GM21423 (cell line): ENCODE measurements around the gene ADCY9.
"Not testable (repeated sequence)": the region's sequence is repeated elsewhere in the genome, so short reads cannot be mapped to it uniquely, and the experiment has no call there.

Source experiments
- ATAC-seq: cut with Tn5 transposase; IDR thresholded peaks from one replicate; pipeline ENCODE4 v1.9.1; 2021; ENCODE audit warnings: mild to moderate bottlenecking, moderate library complexity; ENCODE audit not compliant: unreplicated experiment

ADCY9 gene

DNA sequence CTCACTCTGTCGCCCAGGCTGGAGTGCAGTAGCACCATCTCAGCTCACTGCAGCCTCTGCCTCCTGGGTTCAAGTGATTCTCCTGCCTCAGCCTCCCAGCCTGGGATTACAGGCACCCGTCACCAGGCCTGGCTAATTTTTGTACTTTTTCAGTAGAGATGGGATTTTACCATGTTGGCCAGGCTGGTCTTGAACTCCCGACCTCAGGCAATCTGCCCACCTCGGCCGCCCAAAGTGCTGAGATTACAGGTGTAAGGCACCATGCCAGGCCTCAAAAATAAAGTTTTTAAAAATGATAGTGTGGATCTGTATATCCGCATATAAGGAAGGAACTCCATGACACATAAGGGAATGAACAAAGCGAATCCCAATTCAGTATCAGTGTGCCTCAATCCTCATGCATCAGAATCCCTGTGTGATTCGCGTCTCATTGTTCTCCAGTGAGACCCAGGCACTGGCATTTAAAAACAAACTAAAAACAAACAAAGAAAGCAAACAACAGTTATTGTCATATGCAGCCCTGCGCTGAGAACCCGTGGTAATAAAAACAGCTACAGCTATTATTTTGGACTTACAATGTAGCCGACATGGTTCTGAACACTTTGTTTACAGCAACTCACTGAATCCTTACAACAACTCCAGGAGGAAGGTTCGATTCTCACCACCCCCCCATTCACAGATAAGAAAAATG, 181.6 kb downstream of the ADCY9 start:
- no peak for ATAC-seq

DNA sequence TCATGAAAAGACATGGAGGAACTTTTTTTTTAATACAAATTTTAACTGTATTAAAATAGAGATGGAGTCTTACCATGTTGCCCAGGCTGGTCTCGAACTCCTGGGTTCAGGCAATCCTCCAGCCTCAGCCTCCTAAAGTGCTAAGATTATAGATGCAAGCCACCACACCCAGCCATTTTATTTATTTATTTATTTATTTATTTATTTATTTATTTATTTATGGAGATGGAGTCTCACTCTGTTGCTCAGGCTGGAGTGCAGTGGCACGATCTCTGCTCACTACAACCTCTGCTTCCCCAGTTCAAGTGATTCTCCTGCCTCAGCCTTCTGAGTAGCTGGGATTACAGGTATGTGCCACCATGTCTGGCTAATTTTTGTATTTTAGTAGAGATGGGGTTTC, 189.1 kb downstream of the ADCY9 start:
- ATAC-seq, result not testable (repeated sequence)

DNA sequence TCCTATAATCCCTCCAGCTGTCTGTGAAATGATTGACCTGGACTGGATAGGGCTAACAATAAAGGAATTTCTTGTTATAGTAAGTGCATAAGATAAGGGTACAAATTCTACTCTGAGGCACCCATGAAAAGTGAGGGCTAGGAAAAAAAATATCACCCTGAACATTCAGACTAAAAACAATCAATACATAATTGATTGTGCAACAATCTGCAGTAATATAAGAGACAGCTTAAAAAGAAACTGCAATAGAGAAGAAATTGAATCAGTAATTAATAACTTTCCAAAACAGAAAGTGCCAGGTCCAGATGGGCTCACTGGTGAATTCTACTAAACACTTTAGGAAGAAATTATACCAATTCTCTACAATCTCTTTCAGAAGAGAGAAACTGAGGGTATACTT, 191.5 kb downstream of the ADCY9 start:
- no peak for ATAC-seq

DNA sequence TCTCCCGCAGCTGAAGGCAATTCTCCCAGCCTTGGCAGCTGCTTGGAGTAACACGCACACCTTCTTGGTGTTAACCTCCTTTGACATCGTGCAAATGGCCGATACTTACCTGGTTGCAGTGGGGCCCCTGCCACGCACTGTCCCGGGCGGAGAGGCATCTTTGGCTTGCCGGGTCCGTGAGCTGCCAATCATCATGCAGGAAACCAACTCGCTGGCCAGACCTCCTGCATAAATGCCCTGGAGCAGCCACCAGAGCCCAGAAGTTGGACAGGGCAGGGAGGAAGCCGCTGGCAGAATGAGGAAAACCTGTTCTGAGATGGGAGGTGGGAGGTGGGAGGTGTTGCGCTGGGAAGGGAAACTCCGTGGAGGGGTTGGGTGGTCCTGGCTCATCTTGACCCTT, 194.0 kb downstream of the ADCY9 start:
- no peak for ATAC-seq

DNA sequence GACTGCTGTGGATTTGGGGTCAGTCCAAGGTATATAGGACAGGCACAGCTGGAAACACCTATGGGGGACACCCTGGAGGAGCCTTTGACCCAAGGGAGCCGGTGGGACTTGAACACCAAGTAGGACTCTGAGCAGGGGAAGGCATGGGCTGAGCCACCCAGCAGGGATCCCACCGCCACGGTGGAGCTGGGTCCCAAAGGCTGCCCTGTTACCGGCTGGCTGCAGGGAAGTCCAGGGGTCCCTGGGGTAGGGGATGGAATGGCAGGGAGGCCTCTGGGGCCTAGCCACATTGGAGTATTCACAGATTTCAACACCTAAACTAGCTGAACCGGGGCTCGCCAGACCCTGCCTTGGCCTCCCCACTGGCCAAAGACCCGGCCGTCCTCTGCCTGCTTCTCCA, 196.0 kb downstream of the ADCY9 start:
- ATAC-seq, result no peak

DNA sequence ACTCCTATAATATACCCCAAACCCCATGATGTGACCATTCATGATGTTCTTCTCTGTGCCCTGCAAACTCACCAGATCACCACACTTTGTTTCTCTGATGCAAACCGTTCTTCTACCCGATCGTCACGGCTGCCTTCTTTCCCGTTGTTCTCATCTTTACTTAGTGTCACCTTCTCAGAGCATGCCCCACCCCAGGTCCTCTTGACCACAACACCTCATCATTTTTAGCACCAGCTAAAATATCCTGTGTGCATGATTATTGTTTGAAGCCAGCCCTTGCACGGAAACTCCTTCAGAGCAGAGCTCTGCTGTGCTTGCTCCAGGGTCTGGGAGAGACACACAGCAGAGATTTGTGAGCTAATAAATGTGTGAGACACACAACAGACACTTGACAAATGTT, 196.8 kb downstream of the ADCY9 start:
- ATAC-seq, result no peak

DNA sequence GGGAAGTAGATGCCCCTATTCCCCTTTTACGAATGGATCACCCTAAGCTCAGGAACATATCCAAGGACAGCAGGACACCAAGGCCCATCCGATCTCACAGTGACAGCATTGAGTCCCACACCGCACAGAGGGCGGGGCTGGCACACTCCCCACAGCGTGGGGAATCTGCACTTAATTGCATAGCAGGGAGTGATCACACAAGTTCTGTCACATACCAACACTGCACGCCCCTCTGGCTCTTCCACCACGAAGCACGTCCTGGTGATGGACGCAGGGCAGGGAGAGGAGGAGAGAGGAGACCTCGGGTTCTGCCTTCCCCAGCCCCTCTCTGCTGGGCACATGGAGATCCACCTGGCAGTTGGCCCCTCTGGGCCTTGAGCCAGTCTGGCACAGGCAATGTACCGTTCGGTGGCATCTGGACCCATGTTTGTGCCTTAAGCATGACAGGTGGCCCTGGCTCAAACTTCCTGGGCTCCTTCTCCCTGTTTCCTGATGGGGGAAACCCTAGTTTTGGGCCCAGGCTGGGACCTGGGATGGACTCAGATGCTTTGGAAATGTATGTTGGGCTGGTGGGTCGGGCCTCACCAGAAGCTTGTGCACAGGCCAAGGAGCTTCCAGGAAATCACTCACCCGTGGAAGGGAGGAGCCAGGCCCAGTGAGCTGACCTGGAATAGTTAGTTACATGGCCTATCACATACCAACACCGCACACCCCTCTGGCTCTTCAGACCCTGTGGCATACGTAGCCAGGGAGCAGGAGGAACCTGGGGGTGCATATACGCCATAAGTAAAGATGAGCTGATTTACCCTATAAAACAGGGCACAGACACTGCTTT, 200.6 kb downstream of the ADCY9 start:
- ATAC-seq, result no peak

DNA sequence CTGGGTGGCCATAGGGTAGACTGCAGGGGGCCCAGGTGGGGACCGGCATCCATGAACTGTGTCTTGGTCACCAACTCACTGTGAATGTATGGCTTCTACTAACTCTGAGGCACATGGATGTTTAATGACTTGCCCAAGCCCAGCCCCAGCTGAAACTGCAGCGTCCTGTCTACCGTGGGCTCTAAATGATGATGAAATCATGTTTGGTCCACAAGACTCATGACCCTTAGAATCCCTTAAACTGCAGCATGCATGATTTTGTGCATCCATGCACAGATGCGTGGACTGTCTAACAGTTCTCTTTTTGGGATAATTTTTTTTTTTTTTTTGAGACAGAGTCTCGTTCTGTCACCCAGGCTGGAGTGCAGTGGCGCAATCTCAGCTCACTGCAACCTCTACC, 203.3 kb downstream of the ADCY9 start:
- no peak for ATAC-seq
